Hematopoietic multipotent progenitor cell treated with erythropoietin and hydrocortisone succinate and interleukin-3 and kit ligand, for 8 days (in vitro differentiated cells): ENCODE measurements around the gene YOD1.

ENCODE experiments used
- DNase-seq: peaks from one replicate; pipeline ENCODE4 v3.0.0-alpha.2; 2015

YOD1 gene

GRCh38 chr1:207024202-207025145, 26.5 kb downstream of the YOD1 start:
- peak; percentile 100 for DNase-seq

GRCh38 chr1:207022996-207023679, 27.9 kb downstream of the YOD1 start:
- no peak for DNase-seq

GRCh38 chr1:207021876-207022596, 29.0 kb downstream of the YOD1 start:
- no peak for DNase-seq

- peak; percentile 94 for DNase-seq
These were observed 29.7 kb downstream of the YOD1 start for GRCh38 chr1:207021139-207021861.

- no peak for DNase-seq
These were observed 30.3 kb downstream of the YOD1 start for GRCh38 chr1:207020709-207021107.

GRCh38 chr1:207020065-207020708, 30.8 kb downstream of the YOD1 start:
- DNase-seq, result peak; percentile 36

GRCh38 chr1:207019661-207020060, 31.3 kb downstream of the YOD1 start:
- DNase-seq, result no peak

- DNase-seq, result no peak
These were observed 31.8 kb downstream of the YOD1 start for GRCh38 chr1:207019161-207019560.

GRCh38 chr1:207018707-207019106, 32.3 kb downstream of the YOD1 start:
- DNase-seq, result no peak

- peak; percentile 70 for DNase-seq
These were observed 33.1 kb downstream of the YOD1 start for GRCh38 chr1:207017615-207018559.

GRCh38 chr1:207015791-207016190, 35.2 kb downstream of the YOD1 start:
- no peak for DNase-seq

- no peak for DNase-seq
These were observed 36.3 kb downstream of the YOD1 start for GRCh38 chr1:207014728-207015127.

- no peak for DNase-seq
These were observed 37.5 kb downstream of the YOD1 start for GRCh38 chr1:207013321-207014085.

GRCh38 chr1:207010726-207011125, 40.3 kb downstream of the YOD1 start:
- DNase-seq, result no peak

GRCh38 chr1:207009945-207010344, 41.1 kb downstream of the YOD1 start:
- no peak for DNase-seq

GRCh38 chr1:207009182-207009850, 41.7 kb downstream of the YOD1 start:
- DNase-seq, result no peak

- DNase-seq, result no peak
These were observed 43.5 kb downstream of the YOD1 start for GRCh38 chr1:207007352-207008033.

GRCh38 chr1:207006914-207007313, 44.1 kb downstream of the YOD1 start:
- DNase-seq, result no peak

- no peak for DNase-seq
These were observed 44.9 kb downstream of the YOD1 start for GRCh38 chr1:207006083-207006482.
